SH-SY5Y (cell line): ENCODE measurements around the gene PCDHGB7.
"Not testable (repeated sequence)": the region's sequence is repeated elsewhere in the genome, so short reads cannot be mapped to it uniquely, and the experiment has no call there.

Source experiments
- GATA2 ChIP-seq: IDR thresholded peaks from 2 replicates; pipeline ENCODE4 v1.6.1; 2011; ENCODE audit warnings: mild to moderate bottlenecking, low read depth, low read length
- GATA3 ChIP-seq: IDR thresholded peaks from 2 replicates; pipeline ENCODE4 v1.6.1; 2011; ENCODE audit warnings: low read depth, mild to moderate bottlenecking, low read length, moderate library complexity

PCDHGB7 gene

DNA sequence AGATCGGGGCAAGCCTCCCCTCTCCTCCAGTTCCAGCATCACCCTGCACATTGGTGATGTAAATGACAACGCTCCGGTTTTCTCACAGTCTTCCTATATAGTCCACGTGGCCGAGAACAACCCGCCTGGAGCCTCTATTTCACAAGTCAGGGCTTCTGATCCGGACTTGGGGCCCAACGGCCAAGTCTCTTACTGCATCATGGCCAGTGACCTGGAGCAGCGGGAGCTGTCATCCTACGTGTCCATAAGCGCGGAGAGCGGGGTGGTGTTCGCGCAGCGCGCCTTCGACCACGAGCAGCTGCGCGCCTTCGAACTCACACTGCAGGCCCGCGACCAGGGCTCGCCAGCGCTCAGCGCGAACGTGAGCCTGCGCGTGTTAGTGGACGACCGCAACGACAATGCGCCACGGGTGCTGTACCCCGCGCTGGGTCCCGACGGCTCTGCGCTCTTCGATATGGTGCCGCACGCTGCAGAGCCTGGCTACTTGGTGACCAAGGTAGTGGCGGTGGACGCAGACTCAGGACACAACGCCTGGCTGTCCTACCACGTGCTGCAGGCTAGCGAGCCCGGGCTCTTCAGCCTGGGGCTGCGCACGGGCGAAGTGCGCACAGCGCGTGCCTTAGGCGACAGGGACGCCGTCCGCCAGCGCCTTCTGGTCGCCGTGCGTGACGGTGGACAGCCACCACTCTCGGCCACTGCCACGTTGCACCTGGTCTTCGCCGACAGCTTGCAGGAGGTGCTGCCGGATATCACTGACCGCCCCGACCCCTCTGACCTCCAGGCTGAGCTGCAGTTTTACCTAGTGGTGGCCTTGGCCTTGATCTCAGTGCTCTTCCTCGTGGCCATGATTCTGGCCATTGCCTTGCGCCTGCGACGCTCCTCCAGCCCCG is 28.1 kb upstream of the PCDHGB7 start:
- TF ChIP-seq GATA2 (no peak), GATA3 (no peak)

DNA sequence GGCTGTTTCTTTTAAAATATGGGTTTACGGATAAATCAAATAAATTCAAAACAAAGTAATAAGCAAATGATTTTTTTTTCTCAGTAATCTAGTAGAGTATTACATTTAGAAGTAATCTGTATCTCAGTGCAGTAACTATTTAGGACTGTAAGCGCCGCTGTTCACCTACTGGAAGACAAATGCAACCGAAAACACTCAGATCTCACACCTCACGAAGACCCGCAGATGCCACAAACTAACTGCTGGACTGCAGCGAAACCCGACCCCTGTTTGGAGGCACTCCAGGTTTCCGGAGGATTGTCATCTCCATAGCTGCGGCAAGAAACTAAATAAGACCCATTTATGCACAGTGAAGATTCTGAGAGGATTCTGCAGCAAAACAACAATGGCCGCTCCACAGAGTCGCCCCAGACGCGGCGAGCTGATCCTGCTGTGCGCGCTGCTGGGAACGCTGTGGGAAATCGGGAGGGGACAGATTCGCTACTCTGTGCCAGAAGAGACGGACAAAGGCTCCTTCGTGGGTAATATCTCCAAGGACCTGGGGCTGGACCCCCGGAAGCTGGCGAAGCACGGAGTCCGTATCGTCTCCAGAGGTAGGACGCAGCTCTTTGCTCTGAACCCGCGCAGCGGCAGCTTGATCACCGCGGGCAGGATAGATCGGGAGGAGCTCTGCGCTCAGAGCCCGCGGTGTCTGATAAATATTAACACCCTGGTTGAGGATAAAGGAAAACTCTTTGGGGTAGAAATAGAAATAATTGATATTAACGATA is 24.9 kb upstream of the PCDHGB7 start, which contains the start of gene PCDHGA8:
PCDHGA8 (plus strand) TSS at position 205 of the 770 bp plus-strand sequence; CDS start at position 386, 181 bp downstream.
- no peak for TF ChIP-seq GATA2
- no peak for TF ChIP-seq GATA3

DNA sequence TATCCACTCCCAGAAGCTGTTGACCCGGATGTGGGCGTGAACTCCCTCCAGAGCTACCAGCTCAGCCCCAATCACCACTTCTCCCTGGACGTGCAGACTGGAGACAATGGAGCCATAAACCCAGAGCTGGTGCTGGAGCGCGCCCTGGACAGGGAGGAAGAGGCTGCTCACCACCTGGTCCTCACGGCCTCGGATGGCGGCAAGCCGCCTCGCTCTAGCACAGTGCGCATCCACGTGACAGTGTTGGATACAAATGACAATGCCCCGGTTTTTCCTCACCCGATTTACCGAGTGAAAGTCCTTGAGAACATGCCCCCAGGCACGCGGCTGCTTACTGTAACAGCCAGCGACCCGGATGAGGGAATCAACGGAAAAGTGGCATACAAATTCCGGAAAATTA is 24.2 kb upstream of the PCDHGB7 start:
- TF ChIP-seq GATA2 (no peak), GATA3 (no peak)

DNA sequence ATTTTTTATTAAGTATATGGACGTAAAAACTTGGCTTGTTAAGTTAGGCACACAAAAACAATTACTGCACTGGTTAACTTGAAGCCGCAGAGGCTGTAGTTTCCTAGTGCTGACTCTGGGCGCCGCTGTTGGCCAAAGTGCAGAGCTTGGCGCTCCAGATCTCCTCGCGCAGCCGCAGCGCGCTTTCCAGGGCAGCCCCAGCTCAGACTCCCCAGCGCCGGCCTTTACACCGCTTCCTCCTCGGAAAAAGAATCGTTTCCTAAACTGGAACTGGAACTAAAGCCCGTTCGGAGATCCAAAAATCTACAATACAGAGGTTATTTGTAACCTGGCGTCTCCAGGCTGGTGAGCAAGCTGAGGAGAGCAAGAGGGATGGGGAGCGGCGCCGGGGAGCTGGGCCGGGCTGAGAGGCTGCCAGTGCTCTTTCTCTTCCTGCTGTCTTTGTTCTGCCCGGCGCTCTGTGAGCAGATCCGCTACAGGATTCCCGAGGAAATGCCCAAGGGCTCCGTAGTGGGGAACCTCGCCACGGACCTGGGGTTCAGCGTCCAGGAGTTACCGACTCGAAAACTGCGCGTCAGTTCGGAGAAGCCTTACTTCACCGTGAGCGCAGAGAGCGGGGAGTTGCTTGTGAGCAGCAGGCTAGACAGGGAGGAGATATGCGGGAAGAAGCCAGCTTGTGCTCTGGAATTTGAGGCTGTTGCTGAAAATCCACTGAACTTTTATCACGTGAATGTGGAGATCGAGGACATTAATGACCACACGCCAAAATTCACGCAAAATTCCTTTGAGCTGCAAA is 19.5 kb upstream of the PCDHGB7 start, which contains the start of gene PCDHGB5:
PCDHGB5 (plus strand) TSS at position 192 of the 796 bp plus-strand sequence; CDS start at position 373, 181 bp downstream.
- TF ChIP-seq GATA3, GATA2: not testable (repeated sequence)

DNA sequence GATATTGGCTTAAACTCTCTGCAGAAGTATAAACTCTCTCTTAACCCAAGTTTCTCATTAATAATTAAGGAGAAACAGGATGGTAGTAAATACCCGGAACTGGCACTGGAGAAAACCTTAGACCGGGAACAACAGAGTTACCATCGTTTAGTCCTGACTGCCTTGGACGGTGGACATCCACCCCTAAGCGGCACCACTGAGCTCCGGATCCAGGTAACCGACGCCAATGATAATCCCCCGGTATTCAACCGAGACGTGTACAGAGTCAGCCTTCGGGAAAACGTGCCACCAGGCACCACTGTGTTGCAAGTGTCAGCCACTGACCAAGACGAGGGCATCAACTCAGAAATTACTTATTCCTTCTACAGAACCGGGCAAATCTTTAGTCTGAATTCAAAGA is 18.9 kb upstream of the PCDHGB7 start:
- TF ChIP-seq GATA2 (no peak), GATA3 (no peak)

DNA sequence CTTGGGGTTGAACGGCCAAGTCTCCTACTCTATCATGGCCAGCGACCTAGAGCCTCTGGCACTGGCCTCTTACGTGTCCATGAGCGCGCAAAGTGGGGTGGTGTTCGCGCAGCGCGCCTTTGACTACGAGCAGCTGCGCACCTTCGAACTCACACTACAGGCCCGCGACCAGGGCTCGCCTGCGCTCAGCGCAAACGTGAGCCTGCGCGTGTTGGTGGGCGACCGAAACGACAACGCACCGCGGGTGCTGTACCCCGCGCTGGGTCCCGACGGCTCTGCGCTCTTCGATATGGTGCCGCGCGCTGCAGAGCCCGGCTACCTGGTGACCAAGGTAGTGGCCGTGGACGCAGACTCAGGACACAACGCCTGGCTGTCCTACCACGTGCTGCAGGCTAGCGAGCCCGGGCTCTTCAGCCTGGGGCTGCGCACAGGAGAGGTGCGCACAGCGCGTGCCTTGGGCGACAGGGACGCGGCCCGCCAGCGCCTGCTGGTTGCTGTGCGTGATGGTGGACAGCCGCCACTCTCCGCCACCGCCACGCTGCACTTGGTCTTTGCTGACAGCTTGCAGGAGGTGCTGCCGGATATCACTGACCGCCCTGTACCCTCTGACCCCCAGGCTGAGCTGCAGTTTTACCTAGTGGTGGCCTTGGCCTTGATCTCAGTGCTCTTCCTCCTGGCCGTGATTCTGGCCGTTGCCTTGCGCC is 17.8 kb upstream of the PCDHGB7 start:
- no peak for TF ChIP-seq GATA2
- no peak for TF ChIP-seq GATA3

DNA sequence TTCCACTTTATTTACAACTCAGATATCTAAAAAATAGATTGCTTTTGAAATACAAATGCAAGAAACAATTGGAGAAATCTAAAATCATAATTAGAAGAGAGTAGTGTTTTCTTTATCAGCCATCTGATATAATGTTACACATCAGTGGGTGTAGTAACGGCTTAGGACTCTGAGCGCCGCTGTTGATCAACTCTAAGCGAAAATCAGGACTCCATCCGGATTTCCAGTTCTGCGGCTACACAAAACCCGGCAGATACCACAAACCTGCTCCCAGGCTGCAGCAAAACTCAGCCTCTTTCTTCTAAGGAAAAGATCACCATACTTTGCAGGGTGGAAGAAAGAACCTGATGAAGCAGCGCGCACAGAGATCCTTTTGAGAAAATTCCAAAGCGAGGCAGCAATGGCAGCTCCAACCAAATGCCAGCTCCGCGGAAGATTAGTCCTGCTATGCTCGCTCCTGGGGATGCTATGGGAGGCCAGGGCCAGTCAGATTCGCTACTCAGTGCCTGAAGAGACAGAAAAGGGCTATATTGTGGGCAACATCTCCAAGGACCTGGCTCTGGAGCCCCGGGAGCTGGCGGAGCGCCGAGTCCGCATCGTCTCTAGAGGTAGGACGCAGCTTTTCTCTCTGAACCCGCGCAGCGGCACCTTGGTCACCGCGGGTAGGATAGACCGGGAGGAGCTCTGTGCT is 14.8 kb upstream of the PCDHGB7 start, which contains the start of gene PCDHGA9:
PCDHGA9 (plus strand) TSS at position 226 of the 691 bp plus-strand sequence; CDS start at position 401, 175 bp downstream.
- no peak for TF ChIP-seq GATA3

DNA sequence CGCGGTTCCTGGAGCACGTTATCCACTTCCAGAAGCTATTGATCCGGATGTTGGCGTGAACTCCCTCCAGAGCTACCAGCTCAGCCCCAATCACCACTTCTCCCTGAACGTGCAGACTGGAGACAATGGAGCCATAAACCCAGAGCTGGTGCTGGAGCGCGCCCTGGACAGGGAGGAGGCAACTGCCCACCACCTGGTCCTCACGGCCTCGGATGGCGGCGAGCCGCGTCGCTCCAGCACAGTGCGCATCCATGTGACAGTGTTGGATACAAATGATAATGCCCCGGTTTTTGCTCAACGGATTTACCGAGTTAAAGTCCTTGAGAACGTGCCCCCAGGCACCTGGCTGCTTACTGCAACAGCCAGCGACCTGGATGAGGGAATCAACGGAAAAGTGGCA is 14.1 kb upstream of the PCDHGB7 start:
- TF ChIP-seq GATA2 (no peak), GATA3 (no peak)

DNA sequence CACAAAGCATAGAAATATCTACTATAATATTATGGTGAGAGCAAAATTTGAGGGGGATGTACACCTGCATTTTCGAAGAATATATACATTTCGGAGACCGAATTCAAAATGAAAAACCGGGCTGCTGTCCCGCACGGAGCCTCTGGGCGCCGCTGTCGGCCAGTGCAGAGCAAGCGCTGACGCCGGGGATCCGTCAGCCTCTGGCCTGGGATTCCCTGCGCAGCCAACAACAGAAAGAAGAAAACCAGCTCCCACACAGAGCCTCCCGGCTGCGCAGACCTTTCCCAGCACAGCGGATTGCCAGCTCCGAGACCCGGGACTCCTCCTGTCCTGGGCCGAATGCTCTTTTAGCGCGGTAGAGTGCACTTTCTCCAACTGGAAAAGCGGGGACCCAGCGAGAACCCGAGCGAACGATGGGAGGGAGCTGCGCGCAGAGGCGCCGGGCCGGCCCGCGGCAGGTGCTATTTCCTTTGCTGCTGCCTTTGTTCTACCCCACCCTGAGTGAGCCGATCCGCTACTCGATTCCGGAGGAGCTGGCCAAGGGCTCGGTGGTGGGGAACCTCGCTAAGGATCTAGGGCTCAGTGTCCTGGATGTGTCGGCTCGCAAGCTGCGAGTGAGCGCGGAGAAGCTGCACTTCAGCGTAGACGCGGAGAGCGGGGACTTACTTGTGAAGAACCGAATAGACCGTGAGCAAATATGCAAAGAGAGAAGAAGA is 9.5 kb upstream of the PCDHGB7 start, which contains the start of gene PCDHGB6:
PCDHGB6 (plus strand) TSS at position 232 of the 716 bp plus-strand sequence; CDS start at position 414, 182 bp downstream.
- TF ChIP-seq GATA3, GATA2: not testable (repeated sequence)

DNA sequence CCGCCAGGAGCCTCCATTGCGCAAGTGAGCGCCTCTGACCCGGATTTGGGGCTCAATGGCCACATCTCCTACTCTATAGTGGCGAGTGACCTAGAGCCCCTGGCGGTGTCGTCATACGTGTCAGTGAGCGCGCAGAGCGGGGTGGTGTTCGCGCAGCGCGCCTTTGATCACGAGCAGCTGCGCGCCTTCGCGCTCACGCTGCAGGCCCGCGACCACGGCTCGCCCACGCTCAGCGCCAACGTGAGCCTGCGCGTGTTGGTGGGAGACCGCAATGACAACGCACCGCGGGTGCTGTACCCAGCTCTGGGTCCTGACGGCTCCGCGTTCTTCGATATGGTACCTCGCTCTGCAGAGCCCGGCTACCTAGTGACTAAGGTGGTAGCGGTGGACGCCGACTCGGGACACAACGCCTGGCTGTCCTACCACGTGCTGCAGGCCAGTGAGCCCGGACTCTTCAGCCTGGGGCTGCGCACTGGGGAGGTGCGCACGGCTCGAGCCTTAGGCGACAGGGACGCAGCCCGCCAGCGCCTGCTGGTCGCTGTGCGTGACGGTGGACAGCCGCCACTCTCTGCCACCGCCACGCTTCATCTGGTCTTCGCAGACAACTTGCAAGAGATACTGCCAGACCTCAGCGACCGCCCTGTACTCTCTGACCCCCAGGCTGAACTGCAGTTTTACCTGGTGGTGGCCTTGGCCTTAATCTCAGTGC is 7.7 kb upstream of the PCDHGB7 start:
- TF ChIP-seq GATA2 (no peak), GATA3 (no peak)

DNA sequence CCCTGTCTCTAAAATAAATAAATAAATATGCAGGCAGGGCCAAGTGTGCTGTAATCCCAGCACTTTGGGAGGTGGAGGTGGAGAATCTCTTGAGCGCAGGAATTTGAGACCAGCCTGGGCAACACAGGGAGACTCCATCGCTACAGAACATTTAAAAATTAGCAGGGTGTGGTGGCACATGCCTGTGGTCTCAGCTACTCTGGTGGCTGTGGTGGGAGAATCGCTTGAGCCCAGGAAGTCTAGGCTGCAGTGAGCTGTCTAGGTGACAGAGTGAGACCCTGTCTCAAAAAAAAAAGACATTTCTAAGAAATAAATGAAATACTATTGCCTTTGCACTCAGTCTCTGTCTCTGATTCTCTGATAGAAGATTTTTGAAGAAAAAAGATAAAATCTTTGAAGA is 5.9 kb upstream of the PCDHGB7 start:
- TF ChIP-seq GATA3 (no peak), GATA2 (no peak)
